Liver (tissue), 9 donors: Measurements from ENCODE around the gene RRN3. TPM values are rescaled to one million over a fixed set of nuclear protein-coding genes. Genes with fewer than 3 reads are reported as not detected.
"Not testable (repeated sequence)": the region's sequence is repeated elsewhere in the genome, so short reads cannot be mapped to it uniquely, and the experiment has no call there.

Experiments used
- DNase-seq: peaks from one replicate; pipeline ENCODE4 v3.0.0-alpha.2; 2017; ENCODE audit warnings: low spot score
- H3K27ac ChIP-seq, 2 donors: one replicate each; pipeline ENCODE4 v1.7.0; 2013; ENCODE audit warnings: inconsistent platforms in 2 of 2, low read length in 2 of 2, control low read depth in 1 of 2, low read depth in 1 of 2, mild to moderate bottlenecking in 1 of 2
- H3K27me3 ChIP-seq, 4 donors: one replicate each; pipeline versions ENCODE4 v1.6.1 to v1.7.0; 2013; ENCODE audit warnings: low read length in 3 of 4, inconsistent platforms in 1 of 4, mild to moderate bottlenecking in 1 of 4, moderate library complexity in 1 of 4; ENCODE audit not compliant: control insufficient read depth in 4 of 4, insufficient read depth in 4 of 4
- H3K36me3 ChIP-seq, 4 donors: one replicate each; pipeline versions ENCODE4 v1.6.1 to v1.7.0; 2013; ENCODE audit warnings: low read length in 3 of 4, mild to moderate bottlenecking in 3 of 4, low read depth in 1 of 4, moderate library complexity in 1 of 4; ENCODE audit not compliant: control insufficient read depth in 4 of 4, insufficient read depth in 3 of 4
- H3K4me1 ChIP-seq, 4 donors: one replicate each; pipeline versions ENCODE4 v1.6.1 to v1.7.0; 2013; ENCODE audit warnings: low read length in 3 of 4, mild to moderate bottlenecking in 3 of 4, moderate library complexity in 1 of 4; ENCODE audit not compliant: control insufficient read depth in 4 of 4, insufficient read depth in 4 of 4
- H3K4me3 ChIP-seq, 3 donors: one replicate each; pipeline versions ENCODE4 v1.6.1 to v1.7.0; 2013; ENCODE audit warnings: low read length in 3 of 3, control low read depth in 1 of 3, low read depth in 1 of 3, mild to moderate bottlenecking in 1 of 3
- H3K9ac ChIP-seq, 2 donors: one replicate each; pipeline ENCODE4 v1.7.0; 2013; ENCODE audit warnings: low read length in 2 of 2, mild to moderate bottlenecking in 2 of 2, moderate library complexity in 2 of 2, control low read depth in 1 of 2, low read depth in 1 of 2
- H3K9me3 ChIP-seq, 4 donors: one replicate each; pipeline versions ENCODE4 v1.6.1 to v1.7.0; 2013; ENCODE audit warnings: low read length in 3 of 4; ENCODE audit not compliant: control insufficient read depth in 4 of 4
- ATF3 ChIP-seq: IDR thresholded peaks from 2 replicates; pipeline ENCODE4 v1.6.1; 2016; ENCODE audit warnings: antibody characterized with exemption
- CTCF ChIP-seq: fragments of 150-350 bp; IDR thresholded peaks from 2 replicates; pipeline ENCODE4 v1.5.1; 2017; ENCODE audit warnings: improper control_type of control experiment, low read depth, low read length; ENCODE audit not compliant: missing input control
- EGR1 ChIP-seq, 2 donors: IDR thresholded peaks; 2 replicates each; pipeline ENCODE4 v1.6.1; 2016 to 2018; ENCODE audit warnings: antibody characterized with exemption in 2 of 2, low read depth in 2 of 2
- FOXA1 ChIP-seq: IDR thresholded peaks from 2 replicates; pipeline ENCODE4 v1.6.1; 2016; ENCODE audit warnings: antibody characterized with exemption
- FOXA2 ChIP-seq: IDR thresholded peaks from 2 replicates; pipeline ENCODE4 v1.6.1; 2016; ENCODE audit warnings: antibody characterized with exemption
- GABPA ChIP-seq, 2 donors: IDR thresholded peaks in 1 of 2; conservative IDR thresholded peaks in 1 of 2; 2 replicates each; pipeline ENCODE4 v1.6.1; 2016; ENCODE audit warnings: antibody characterized with exemption in 2 of 2, mild to moderate bottlenecking in 1 of 2, moderate library complexity in 1 of 2
- HNF4A ChIP-seq, 2 donors: conservative IDR thresholded peaks; 2 replicates each; pipeline ENCODE4 v1.6.1; 2016; ENCODE audit warnings: antibody characterized with exemption in 2 of 2, mild to moderate bottlenecking in 2 of 2
- HNF4G ChIP-seq: IDR thresholded peaks from 2 replicates; pipeline ENCODE4 v1.6.1; 2016; ENCODE audit warnings: antibody characterized with exemption
- JUND ChIP-seq, 2 donors: IDR thresholded peaks; 2 replicates each; pipeline ENCODE4 v1.6.1; 2016; ENCODE audit warnings: antibody characterized with exemption in 2 of 2
- MAX ChIP-seq: IDR thresholded peaks from 2 replicates; pipeline ENCODE4 v1.6.1; 2016; ENCODE audit warnings: antibody characterized with exemption
- NR2F2 ChIP-seq: IDR thresholded peaks from 2 replicates; pipeline ENCODE4 v1.6.1; 2016; ENCODE audit warnings: antibody characterized with exemption
- RAD21 ChIP-seq, 2 donors: IDR thresholded peaks; 2 replicates each; pipeline ENCODE4 v1.6.1; 2016; ENCODE audit warnings: antibody characterized with exemption in 2 of 2, mild to moderate bottlenecking in 2 of 2
- REST ChIP-seq: IDR thresholded peaks from 2 replicates; pipeline ENCODE4 v1.6.1; 2016; ENCODE audit warnings: antibody characterized with exemption, mild to moderate bottlenecking
- RXRA ChIP-seq, 2 donors: IDR thresholded peaks; 2 replicates each; pipeline ENCODE4 v1.6.1; 2017 to 2018; ENCODE audit warnings: antibody characterized with exemption in 2 of 2, mild to moderate bottlenecking in 1 of 2
- SP1 ChIP-seq: IDR thresholded peaks from 2 replicates; pipeline ENCODE4 v1.6.1; 2018; ENCODE audit warnings: antibody characterized with exemption, mild to moderate bottlenecking
- TAF1 ChIP-seq: conservative IDR thresholded peaks from 2 replicates; pipeline ENCODE4 v1.6.1; 2016; ENCODE audit warnings: antibody characterized with exemption, mild to moderate bottlenecking
- YY1 ChIP-seq: IDR thresholded peaks from 2 replicates; pipeline ENCODE4 v1.6.1; 2016; ENCODE audit warnings: antibody characterized with exemption, mild to moderate bottlenecking
- WGBS: extraction: QIAGEN DNeasy Blood & Tissue Kit; methylation state at CpG from one replicate; pipeline ENCODE4 v1.1.7; 2013; 5-methylcytosine and 5-hydroxymethylcytosine counted together
- polyA plus RNA-seq, 2 donors: library from polyadenylated mRNA; stranded (reverse) in 1 of 2; unstranded in 1 of 2; fragments of 200-250 nt in 1 of 2; fragments of >200 nt in 1 of 2; fragmentation: Nextera tagmentation in 1 of 2; extraction: Ambion mirVana in 1 of 2; gene quantifications; one replicate each; pipeline versions ENCODE4 v1.2.1 to v1.2.3, GENCODE V29; 2013 to 2015
- total RNA-seq, 2 donors: library from RNA; depleted of rRNA; stranded (reverse); fragments of >200 nt; gene quantifications; one replicate each; pipeline ENCODE4 v1.2.3, GENCODE V29; 2014
- TF ChIP-seq, protein P1 (sequence below): IDR thresholded peaks from 2 replicates; pipeline ENCODE4 v1.6.1; 2016; ENCODE audit warnings: antibody characterized with exemption
- donor health status: healthy.
- donor health status: healthy.
- donor health status: healthy.
- donor health status: healthy.
- donor health status: healthy.

The RRN3 gene
- total and polyA plus RNA-seq, 4 donors, result 8.2 to 28.4 (median 16.3) TPM

DNA sequence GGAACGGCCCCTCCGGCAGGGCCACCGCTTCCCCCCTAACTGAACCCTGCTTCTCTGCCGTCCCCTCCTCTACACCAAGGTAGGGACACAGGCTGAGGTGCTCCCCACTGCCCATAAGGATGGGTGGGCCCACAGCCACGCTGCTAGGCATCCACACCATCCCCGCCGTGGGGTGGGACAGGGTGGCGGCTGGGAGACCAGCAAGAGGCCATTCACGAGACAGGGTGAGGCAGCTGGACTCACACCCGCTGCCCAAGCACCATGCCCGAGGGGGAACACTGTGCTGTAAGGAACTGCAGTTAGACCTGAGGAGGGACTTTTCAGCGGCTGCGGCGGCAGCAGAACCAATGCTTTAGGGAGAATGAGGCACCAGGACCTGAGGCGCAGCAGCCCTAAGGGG lies 47.5 kb upstream of the RRN3 start:
- 95% methylated on average over 15 of the region's 15 CpGs for WGBS
- no peak overlapping the region for H3K27ac ChIP-seq
- no peak overlapping the region for H3K9ac ChIP-seq

DNA sequence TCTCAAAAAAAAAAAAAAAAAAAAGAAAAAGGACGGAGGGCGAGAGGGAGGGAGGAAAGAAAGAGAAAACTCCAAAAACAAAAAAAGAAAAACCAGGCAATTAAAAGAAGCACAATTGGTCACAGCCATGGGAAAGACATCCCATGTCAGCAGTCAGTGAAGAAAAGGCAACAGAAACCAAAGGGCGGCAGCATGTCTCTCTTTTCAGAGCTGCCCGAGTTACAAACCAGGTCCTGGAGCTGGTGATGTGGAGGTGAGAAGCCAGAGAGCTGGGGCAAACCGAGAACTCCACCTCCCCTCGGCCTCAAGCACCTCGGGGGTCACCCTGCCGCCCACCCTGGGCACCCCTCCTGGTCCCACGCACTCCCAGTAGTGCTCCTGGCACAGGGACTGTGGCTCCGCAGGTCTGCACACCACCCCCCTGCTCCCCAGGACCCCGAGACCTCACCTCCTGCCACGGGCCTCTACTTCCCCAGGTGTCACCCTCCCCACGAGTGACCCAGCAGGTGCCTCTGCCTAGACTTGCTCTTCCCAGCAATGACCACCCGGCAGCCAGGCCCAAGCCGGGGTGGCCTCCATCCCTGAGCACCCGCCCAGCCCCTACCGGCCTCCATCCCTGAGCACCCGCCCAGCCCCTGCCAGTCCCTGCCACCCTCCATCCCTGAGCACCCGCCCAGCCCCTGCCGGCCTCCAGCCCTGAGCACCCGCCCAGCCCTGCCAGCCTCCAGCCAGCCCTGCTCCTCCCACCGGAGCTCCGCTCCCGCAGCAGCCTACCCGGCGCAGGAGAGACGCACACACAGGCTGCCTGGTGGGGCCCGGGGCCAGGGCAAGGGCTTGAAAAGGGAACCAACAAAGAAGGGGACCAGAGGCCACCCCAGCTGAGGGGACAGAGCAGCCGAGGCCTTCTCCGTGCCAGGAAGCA lies 46.6 kb upstream of the RRN3 start:
- H3K9me3 ChIP-seq, H3K9ac ChIP-seq, H3K27ac ChIP-seq, H3K36me3 ChIP-seq, H3K27me3 ChIP-seq, H3K4me3 ChIP-seq, DNase-seq, H3K4me1 ChIP-seq: not testable (repeated sequence)
- 86% methylated on average over 30 of the region's 30 CpGs for WGBS

More for the DNA sequence above, 47.5 kb upstream of the RRN3 start:
- TF ChIP-seq TAF1 (no peak), NR2F2 (no peak), GABPA (IDR thresholded peaks at IDR 0.05 in 1 of 2, conservative IDR thresholded peaks at IDR 0.05 in 1 of 2) (no peak), ATF3 (no peak), HNF4A (conservative IDR thresholded peaks at IDR 0.05) (no peak), RAD21 (IDR thresholded peaks at IDR 0.05) (no peak), JUND (IDR thresholded peaks at IDR 0.05) (no peak), YY1 (no peak), SP1 (no peak), REST (no peak), EGR1 (IDR thresholded peaks at IDR 0.05; ENCODE audit: low read depth in 2 of 2) (no peak), RXRA (IDR thresholded peaks at IDR 0.05) (no peak), MAX (no peak), FOXA1 (no peak), FOXA2 (no peak), HNF4G (no peak), CTCF (no peak)
- TF ChIP-seq, protein P1, sequence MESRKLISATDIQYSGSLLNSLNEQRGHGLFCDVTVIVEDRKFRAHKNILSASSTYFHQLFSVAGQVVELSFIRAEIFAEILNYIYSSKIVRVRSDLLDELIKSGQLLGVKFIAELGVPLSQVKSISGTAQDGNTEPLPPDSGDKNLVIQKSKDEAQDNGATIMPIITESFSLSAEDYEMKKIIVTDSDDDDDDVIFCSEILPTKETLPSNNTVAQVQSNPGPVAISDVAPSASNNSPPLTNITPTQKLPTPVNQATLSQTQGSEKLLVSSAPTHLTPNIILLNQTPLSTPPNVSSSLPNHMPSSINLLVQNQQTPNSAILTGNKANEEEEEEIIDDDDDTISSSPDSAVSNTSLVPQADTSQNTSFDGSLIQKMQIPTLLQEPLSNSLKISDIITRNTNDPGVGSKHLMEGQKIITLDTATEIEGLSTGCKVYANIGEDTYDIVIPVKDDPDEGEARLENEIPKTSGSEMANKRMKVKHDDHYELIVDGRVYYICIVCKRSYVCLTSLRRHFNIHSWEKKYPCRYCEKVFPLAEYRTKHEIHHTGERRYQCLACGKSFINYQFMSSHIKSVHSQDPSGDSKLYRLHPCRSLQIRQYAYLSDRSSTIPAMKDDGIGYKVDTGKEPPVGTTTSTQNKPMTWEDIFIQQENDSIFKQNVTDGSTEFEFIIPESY, result no peak
- peaks cover 0 to 2% (median 0%) of the 10 kb centered on the region in 4 donors for H3K4me1 ChIP-seq
- H3K9me3 ChIP-seq, result no peaks in the 10 kb centered on the region
- no peaks in the 10 kb centered on the region for H3K36me3 ChIP-seq
- DNase-seq, result no peak
- H3K27me3 ChIP-seq, result no peaks in the 10 kb centered on the region
- no peak overlapping the region for H3K4me3 ChIP-seq

GRCh38 chr16:15137514-15137913 lies 43.4 kb upstream of the RRN3 start:
- H3K4me3 ChIP-seq, H3K36me3 ChIP-seq, H3K9ac ChIP-seq, H3K9me3 ChIP-seq, H3K27ac ChIP-seq, DNase-seq, H3K4me1 ChIP-seq, H3K27me3 ChIP-seq: not testable (repeated sequence)
- WGBS, result 91% methylated on average over 11 of the region's 15 CpGs
